OCI-LY7 (cell line): ENCODE data around the gene QRFP. TPM values are rescaled to one million over a fixed set of nuclear protein-coding genes. Genes with fewer than 3 reads are reported as not detected.

Experiments
- BruUV-seq: library from RNA; stranded (reverse); fragments of 400-500 nt; replicated peaks from 2 replicates; lab custom pipeline; 2021; lab: Mats Ljungman, UMichigan
- CTCF ChIA-PET: fragments of 300-600 bp; sonication (Branson Sonifier 250); formaldehyde crosslinking; loops from one replicate; lab custom pipeline; 2022; ENCODE audit warnings: antibody characterized with exemption; ENCODE audit not compliant: unreplicated experiment; lab: Charles Lee
- POLR2A ChIA-PET: fragments of 300-600 bp; sonication (Branson Sonifier 250); formaldehyde crosslinking; loops from one replicate; lab custom pipeline; 2022; ENCODE audit warnings: antibody characterized with exemption; lab: Charles Lee
- DNase-seq: peaks from one replicate; pipeline ENCODE4 v3.0.0-alpha.2; 2015; ENCODE audit warnings: low spot score
- H2AFZ ChIP-seq: fragments of 200-600 bp; sonication (generic), shearing (Covaris generic); 2 replicates; pipeline ENCODE4 v1.6.1; 2014; ENCODE audit warnings: mild to moderate bottlenecking, antibody characterized with exemption, low read length, moderate library complexity
- H3K27ac ChIP-seq: fragments of 200-600 bp; sonication (generic); 2 replicates; pipeline ENCODE4 v1.5.1; 2014; ENCODE audit warnings: mixed run types, low read depth, mild to moderate bottlenecking, moderate library complexity, low read length, inconsistent platforms; ENCODE audit not compliant: poor library complexity, severe bottlenecking
- H3K36me3 ChIP-seq: fragments of 200-600 bp; sonication (generic); 2 replicates; pipeline ENCODE4 v1.6.1; 2014; ENCODE audit warnings: mild to moderate bottlenecking, antibody characterized with exemption, low read length, moderate library complexity, mixed read lengths; ENCODE audit not compliant: insufficient read depth
- H3K4me1 ChIP-seq: fragments of 200-600 bp; sonication (generic); 2 replicates; pipeline ENCODE4 v1.5.1; 2014; ENCODE audit warnings: mild to moderate bottlenecking, low read length; ENCODE audit not compliant: insufficient read depth, poor library complexity, severe bottlenecking
- H3K4me2 ChIP-seq: fragments of 200-600 bp; sonication (generic); 2 replicates; pipeline ENCODE4 v1.6.1; 2014; ENCODE audit warnings: mild to moderate bottlenecking, low read length
- H3K4me3 ChIP-seq: fragments of 200-600 bp; sonication (generic); 2 replicates; pipeline ENCODE4 v1.5.1; 2014; ENCODE audit warnings: mild to moderate bottlenecking, low read depth, low read length; ENCODE audit not compliant: poor library complexity, severe bottlenecking
- H3K79me2 ChIP-seq: fragments of 200-600 bp; sonication (generic); 2 replicates; pipeline ENCODE4 v1.6.1; 2016; ENCODE audit warnings: low read depth, mild to moderate bottlenecking, low read length, moderate library complexity, mixed read lengths; ENCODE audit not compliant: insufficient read depth
- H3K9me2 ChIP-seq: fragments of 200-600 bp; sonication (generic); 2 replicates; pipeline ENCODE4 v1.6.1; 2016; ENCODE audit warnings: mild to moderate bottlenecking, low read length, mixed read lengths; ENCODE audit not compliant: insufficient read depth
- H3K9me3 ChIP-seq: fragments of 200-600 bp; sonication (generic); 2 replicates; pipeline ENCODE4 v1.6.1; 2014; ENCODE audit warnings: mild to moderate bottlenecking, mixed run types, low read length, mixed read lengths
- H4K20me1 ChIP-seq: fragments of 200-600 bp; sonication (generic); 2 replicates; pipeline ENCODE4 v1.6.1; 2014; ENCODE audit warnings: mild to moderate bottlenecking, antibody characterized with exemption, low read length, moderate library complexity, mixed read lengths; ENCODE audit not compliant: insufficient read depth
- CTCF ChIP-seq: fragments of 200-600 bp; sonication (generic); conservative IDR thresholded peaks from 2 replicates; pipeline ENCODE4 v1.5.1; 2014; ENCODE audit warnings: mild to moderate bottlenecking, antibody characterized with exemption, low read length, moderate library complexity, mixed read lengths
- EZH2phosphoT487 ChIP-seq: fragments of 200-600 bp; sonication (generic); IDR thresholded peaks from 2 replicates; pipeline ENCODE4 v1.6.1; 2018; ENCODE audit warnings: low read depth, borderline replicate concordance, mild to moderate bottlenecking, mixed run types, antibody characterized with exemption, low read length, moderate library complexity, mixed read lengths
- intact Hi-C: fragments of 100-400 bp; cut with micrococcal nuclease; formaldehyde crosslinking; loops from one replicate; pipeline ENCODE4 v1.10.0; 2022; ENCODE audit not compliant: unreplicated experiment
- total RNA-seq, 2 experiments: library from RNA; depleted of rRNA in 1 of 2; stranded (reverse); fragments of >200 nt in 1 of 2; shearing (Covaris generic) in 1 of 2; gene quantifications; 2 replicates each; pipeline ENCODE4 v1.2.3, GENCODE V29; 2014 to 2022

Gene QRFP
- total RNA-seq, 2 experiments from 2014 or later: not detected

- ChIA-PET POLR2A (interaction anchor here (0.7 kb wide), 1 partner anchor 31 kb away, joined by 3 read pairs; no protein-coding TSS in a partner anchor), CTCF (no interaction called here)
- H3K4me3 ChIP-seq: no peak overlapping the region
- H3K36me3 ChIP-seq: no peaks in the 10 kb centered on the region
- no peak for TF ChIP-seq CTCF
- no peak for TF ChIP-seq EZH2phosphoT487
- H4K20me1 ChIP-seq: no peaks in the 10 kb centered on the region
- no peaks in the 10 kb centered on the region for H3K79me2 ChIP-seq
- H2AFZ ChIP-seq: no peak overlapping the region
- intact Hi-C loops: loop anchor here (5.0 kb wide), 1 partner anchor 230 kb away; no protein-coding TSS in a partner anchor
- BruUV-seq: no TSS peak
- no peaks in the 10 kb centered on the region for H3K9me2 ChIP-seq
- no peaks in the 10 kb centered on the region for H3K9me3 ChIP-seq
- no peak overlapping the region for H3K27ac ChIP-seq
- no peaks in the 10 kb centered on the region for H3K4me1 ChIP-seq
- H3K4me2 ChIP-seq: no peak overlapping the region
- DNase-seq: no peak
Measured at GRCh38 chr9:130942679-130943078, 46.1 kb upstream of the QRFP start.

- Histone ChIP-seq H3K4me1 (no peaks in the 10 kb centered on the region), H2AFZ (no peak overlapping the region), H3K4me2 (no peak overlapping the region), H4K20me1 (no peaks in the 10 kb centered on the region), H3K79me2 (no peaks in the 10 kb centered on the region), H3K36me3 (no peaks in the 10 kb centered on the region), H3K27ac (no peak overlapping the region), H3K9me2 (no peaks in the 10 kb centered on the region), H3K9me3 (no peaks in the 10 kb centered on the region), H3K4me3 (no peak overlapping the region)
- DNase-seq: no peak
- CTCF ChIA-PET: no interaction called here
- intact Hi-C loops: loop anchor here (5.0 kb wide), 1 partner anchor 230 kb away; no protein-coding TSS in a partner anchor
- BruUV-seq: no TSS peak
- POLR2A ChIA-PET: interaction anchor here (0.7 kb wide), 1 partner anchor 32 kb away, joined by 3 read pairs; no protein-coding TSS in a partner anchor
- TF ChIP-seq EZH2phosphoT487 (no peak), CTCF (no peak)
Measured at GRCh38 chr9:130942084-130942483, 45.5 kb upstream of the QRFP start.
